HL-60 (cell line): ENCODE results near the gene ALK.

Experiments used
- POLR2AphosphoS5 ChIP-seq: IDR thresholded peaks from 2 replicates; pipeline ENCODE4 v1.6.1; 2012; ENCODE audit warnings: low read depth
- REST ChIP-seq: IDR thresholded peaks from 2 replicates; pipeline ENCODE4 v1.6.1; 2012; ENCODE audit warnings: low read depth; ENCODE audit not compliant: insufficient replicate concordance
- SPI1 ChIP-seq: IDR thresholded peaks from 2 replicates; pipeline ENCODE4 v1.6.1; 2012; ENCODE audit warnings: low read depth, mild to moderate bottlenecking, borderline replicate concordance
- TF ChIP-seq, protein P1 (sequence below): IDR thresholded peaks from one replicate; pipeline ENCODE4 v1.5.1; 2011; ENCODE audit warnings: low read length, control low read depth, inconsistent platforms; ENCODE audit not compliant: insufficient read depth

DNA sequence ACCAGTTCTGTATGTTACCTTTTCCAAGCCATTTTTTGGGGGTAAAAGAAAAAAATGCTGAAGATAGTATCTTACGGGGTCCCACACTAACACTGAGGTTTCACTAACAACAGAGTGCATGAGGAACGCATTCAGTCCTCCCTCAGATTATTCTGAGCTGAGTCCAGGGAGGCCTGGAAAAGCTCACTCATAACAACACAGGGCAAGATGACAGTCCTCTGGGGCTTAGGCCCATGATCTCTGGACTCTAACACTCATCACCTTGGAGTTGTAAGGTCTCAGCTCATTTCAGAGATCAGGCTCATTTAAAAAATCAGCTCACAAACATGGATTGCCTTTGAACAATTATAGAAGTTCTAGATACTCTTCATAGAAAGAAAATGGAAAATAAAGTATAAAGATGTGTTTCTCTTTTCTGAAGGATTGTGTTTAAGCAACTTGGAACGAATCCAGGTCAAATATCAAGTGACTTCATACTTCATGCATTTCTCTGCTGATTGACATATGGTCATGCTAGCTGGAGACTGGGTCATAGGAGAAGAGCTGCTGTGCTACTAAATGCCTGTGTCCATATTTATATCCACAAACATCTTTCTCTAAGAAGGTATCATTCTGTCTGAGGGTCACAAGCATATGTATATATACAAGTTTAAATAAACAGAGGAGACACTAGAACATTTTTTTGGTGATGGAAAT is 265.8 kb downstream of the ALK start:
- TF ChIP-seq, protein P1, sequence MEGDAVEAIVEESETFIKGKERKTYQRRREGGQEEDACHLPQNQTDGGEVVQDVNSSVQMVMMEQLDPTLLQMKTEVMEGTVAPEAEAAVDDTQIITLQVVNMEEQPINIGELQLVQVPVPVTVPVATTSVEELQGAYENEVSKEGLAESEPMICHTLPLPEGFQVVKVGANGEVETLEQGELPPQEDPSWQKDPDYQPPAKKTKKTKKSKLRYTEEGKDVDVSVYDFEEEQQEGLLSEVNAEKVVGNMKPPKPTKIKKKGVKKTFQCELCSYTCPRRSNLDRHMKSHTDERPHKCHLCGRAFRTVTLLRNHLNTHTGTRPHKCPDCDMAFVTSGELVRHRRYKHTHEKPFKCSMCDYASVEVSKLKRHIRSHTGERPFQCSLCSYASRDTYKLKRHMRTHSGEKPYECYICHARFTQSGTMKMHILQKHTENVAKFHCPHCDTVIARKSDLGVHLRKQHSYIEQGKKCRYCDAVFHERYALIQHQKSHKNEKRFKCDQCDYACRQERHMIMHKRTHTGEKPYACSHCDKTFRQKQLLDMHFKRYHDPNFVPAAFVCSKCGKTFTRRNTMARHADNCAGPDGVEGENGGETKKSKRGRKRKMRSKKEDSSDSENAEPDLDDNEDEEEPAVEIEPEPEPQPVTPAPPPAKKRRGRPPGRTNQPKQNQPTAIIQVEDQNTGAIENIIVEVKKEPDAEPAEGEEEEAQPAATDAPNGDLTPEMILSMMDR, result no peak
- TF ChIP-seq POLR2AphosphoS5 (no peak), REST (no peak), SPI1 (no peak)
